Measurements from ENCODE around the gene APOD. TPM values are rescaled to one million over a fixed set of nuclear protein-coding genes. Genes with fewer than 3 reads are reported as not detected.

APOD gene
- total RNA-seq, 1 experiment from 2014 or later: not detected

GRCh38 chr3:195550723-195551122 lies 33.0 kb downstream of the APOD start:
- Histone ChIP-seq H3K56ac (ENCODE audit: insufficient read length, low read depth, low read length) (no peak overlapping the region), H3K9me3 (ENCODE audit: control insufficient read depth, low read depth, low read length) (no peaks in the 10 kb centered on the region), H3K18ac (ENCODE audit: insufficient read length, low read depth, low read length) (no peak overlapping the region), H4K8ac (replicated peaks; ENCODE audit: insufficient read length, low read depth, low read length) (no peak overlapping the region), H3K79me1 (ENCODE audit: insufficient read depth, low read depth, low read length, poor library complexity, severe bottlenecking) (no peaks in the 10 kb centered on the region), H3K14ac (ENCODE audit: insufficient read depth, low read length) (no peak overlapping the region), H3K23me2 (ENCODE audit: insufficient read length, low read depth, low read length, poor library complexity, severe bottlenecking) (no peaks in the 10 kb centered on the region), H2BK5ac (ENCODE audit: insufficient read length, low read length) (no peak overlapping the region), H2AFZ (ENCODE audit: low read length) (no peak overlapping the region), H3K4me2 (ENCODE audit: insufficient read depth, insufficient read length, low read length) (no peak overlapping the region), H4K91ac (ENCODE audit: insufficient read length, low read depth, low read length) (no peak overlapping the region), H4K20me1 (ENCODE audit: control insufficient read depth, insufficient read depth, insufficient read length) (no peaks in the 10 kb centered on the region), H2BK15ac (ENCODE audit: low read depth, low read length) (no peak overlapping the region), H3K4ac (ENCODE audit: low read depth, low read length) (no peak overlapping the region), H3K23ac (ENCODE audit: insufficient read length, low read depth, low read length) (no peak overlapping the region), H4K5ac (ENCODE audit: insufficient read length, low read depth, low read length) (no peak overlapping the region), H3T11ph (ENCODE audit: low read length) (no peak overlapping the region), H2AK5ac (ENCODE audit: insufficient read length, low read length) (no peak overlapping the region), H3K4me1 (ENCODE audit: insufficient read depth, low read length) (peaks cover 6% of the 10 kb centered on the region; the same call in 1 of the 2 replicates), H2BK12ac (ENCODE audit: insufficient read length, low read depth, low read length) (no peak overlapping the region), H2BK20ac (ENCODE audit: low read depth, low read length, poor library complexity, severe bottlenecking) (no peak overlapping the region), H3K79me2 (ENCODE audit: insufficient read depth, low read length) (no peaks in the 10 kb centered on the region), H3K27ac (ENCODE audit: insufficient read length, low read depth, low read length) (no peak overlapping the region), H3K27me3 (ENCODE audit: insufficient read depth, low read length) (no peaks in the 10 kb centered on the region), H2BK120ac (ENCODE audit: low read depth, low read length, poor library complexity, severe bottlenecking) (no peak overlapping the region), H3K9ac (ENCODE audit: extremely low read depth, insufficient read length, low read length) (no peak overlapping the region)
- Mint-ChIP-seq H3K4me3 (no peak overlapping the region), H3K27ac (no peak overlapping the region), H3K4me1 (peaks cover 28 to 44% of the 10 kb centered on the region in 2 experiments), H3K9me3 (no peaks in the 10 kb centered on the region), H3K27me3 (ENCODE audit: low read depth) (peaks cover 21% of the 10 kb centered on the region), H3K36me3 (ENCODE audit: insufficient read depth in 1 of 3, low read depth in 3 of 3) (peaks cover 0 to 2% (median 0%) of the 10 kb centered on the region in 3 experiments; a peak in 1 of 7 replicates)
- no peak for TF ChIP-seq CTCF (conservative IDR thresholded peaks at IDR 0.05)
- DNase-seq: no peak
- no CpG with 5 or more reads among the region's 4 CpGs for WGBS (ENCODE audit: extremely low coverage, insufficient read length, low lambda C conversion rate)
